ENCODE results near the gene CDH4.

GRCh38 chr20:61822396-61822795, 570.3 kb downstream of the CDH4 start:
- no peak for TF ChIP-seq ZNF274 (IDR thresholded peaks at IDR 0.05; ENCODE audit: low read length)
- TF ChIP-seq ZNF274 (tag by site-specific recombination; IDR thresholded peaks at IDR 0.05; ENCODE audit: borderline replicate concordance), result no peak
- no peak for TF ChIP-seq CTCF (tag by site-specific recombination; IDR thresholded peaks at IDR 0.05)
- no peak for TF ChIP-seq ZEB2 (tag by site-specific recombination; IDR thresholded peaks at IDR 0.05)
- no peak for TF ChIP-seq ZNF175 (tag by site-specific recombination; IDR thresholded peaks at IDR 0.05)
- TF ChIP-seq ZNF280C (tag by site-specific recombination; IDR thresholded peaks at IDR 0.05), result no peak
- no peak for TF ChIP-seq ZNF184 (tag by site-specific recombination; IDR thresholded peaks at IDR 0.05)
- no peak for TF ChIP-seq KLF9 (tag by site-specific recombination; IDR thresholded peaks at IDR 0.05; ENCODE audit: low read depth)
- TF ChIP-seq ZNF580 (tag by site-specific recombination; IDR thresholded peaks at IDR 0.05), result no peak
- no peak for TF ChIP-seq ZNF621 (tag by site-specific recombination; IDR thresholded peaks at IDR 0.05)
- no peak for TF ChIP-seq ZBTB7A (tag by site-specific recombination; IDR thresholded peaks at IDR 0.05; ENCODE audit: low read depth)
- TF ChIP-seq ZBTB26 (tag by site-specific recombination; optimal IDR thresholded peaks at IDR 0.05), result no peak
- TF ChIP-seq ZNF146 (tag by site-specific recombination; IDR thresholded peaks at IDR 0.05), result no peak
- no peak for TF ChIP-seq ZNF830 (tag by site-specific recombination; IDR thresholded peaks at IDR 0.05; ENCODE audit: low read depth)
